Transverse colon (tissue), 3 donors: Measurements from ENCODE around the gene CMTR1.

Experiments used
- POLR2A ChIP-seq: fragments of 450-650 bp; IDR thresholded peaks from one replicate; pipeline ENCODE4 v1.6.1; 2016; ENCODE audit warnings: antibody characterized with exemption, mild to moderate bottlenecking, moderate library complexity
- TF ChIP-seq, protein P1 (sequence below), 5 experiments: fragments of 200-600 bp in 3 of 5; fragments of 450-650 bp in 2 of 5; sonication (generic) in 3 of 5; IDR thresholded peaks; 1 replicate in 2 of 5; 2 replicates in 3 of 5; pipeline ENCODE4 v1.5.1; 2016 to 2017; ENCODE audit warnings: antibody characterized with exemption in 5 of 5, inconsistent platforms in 3 of 5, mild to moderate bottlenecking in 2 of 5, moderate library complexity in 1 of 5

DNA sequence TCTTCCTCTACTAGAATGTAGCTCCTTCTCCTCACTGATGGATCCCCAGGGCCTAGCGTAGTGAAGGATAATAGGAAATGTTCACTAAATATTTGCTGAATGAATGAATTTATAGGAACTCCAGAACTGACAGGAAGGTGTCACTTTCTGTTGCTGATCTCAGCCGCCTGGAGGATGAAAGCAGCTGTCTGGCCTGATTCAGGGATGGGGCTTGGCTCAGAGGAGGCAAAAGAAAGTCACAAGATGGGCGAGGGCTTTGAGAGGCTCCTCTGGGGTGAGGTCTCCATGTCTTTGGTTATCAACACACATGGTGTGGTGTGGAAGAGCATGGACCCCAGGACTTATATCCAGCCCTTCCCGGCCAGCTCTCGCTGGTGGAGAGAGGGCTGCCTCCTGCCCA is 78.2 kb downstream of the CMTR1 start:
- no peak for TF ChIP-seq POLR2A
- TF ChIP-seq, protein P1, sequence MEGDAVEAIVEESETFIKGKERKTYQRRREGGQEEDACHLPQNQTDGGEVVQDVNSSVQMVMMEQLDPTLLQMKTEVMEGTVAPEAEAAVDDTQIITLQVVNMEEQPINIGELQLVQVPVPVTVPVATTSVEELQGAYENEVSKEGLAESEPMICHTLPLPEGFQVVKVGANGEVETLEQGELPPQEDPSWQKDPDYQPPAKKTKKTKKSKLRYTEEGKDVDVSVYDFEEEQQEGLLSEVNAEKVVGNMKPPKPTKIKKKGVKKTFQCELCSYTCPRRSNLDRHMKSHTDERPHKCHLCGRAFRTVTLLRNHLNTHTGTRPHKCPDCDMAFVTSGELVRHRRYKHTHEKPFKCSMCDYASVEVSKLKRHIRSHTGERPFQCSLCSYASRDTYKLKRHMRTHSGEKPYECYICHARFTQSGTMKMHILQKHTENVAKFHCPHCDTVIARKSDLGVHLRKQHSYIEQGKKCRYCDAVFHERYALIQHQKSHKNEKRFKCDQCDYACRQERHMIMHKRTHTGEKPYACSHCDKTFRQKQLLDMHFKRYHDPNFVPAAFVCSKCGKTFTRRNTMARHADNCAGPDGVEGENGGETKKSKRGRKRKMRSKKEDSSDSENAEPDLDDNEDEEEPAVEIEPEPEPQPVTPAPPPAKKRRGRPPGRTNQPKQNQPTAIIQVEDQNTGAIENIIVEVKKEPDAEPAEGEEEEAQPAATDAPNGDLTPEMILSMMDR (IDR thresholded peaks at IDR 0.05) = no peak
